Natural killer cell (primary cell): ENCODE data around the gene CGGBP1. TPM values are rescaled to one million over a fixed set of nuclear protein-coding genes. Genes with fewer than 3 reads are reported as not detected.

Experiments used
- ATAC-seq, 3 donors: fragments of 150-1000 bp in 2 of 3; fragments of 200-7000 bp in 1 of 3; cut with Tn5 transposase; 1 replicate in 1 of 3; 2 replicates in 2 of 3; pipeline ENCODE4 v1.10.0; 2021; ENCODE audit warnings: mild to moderate bottlenecking in 2 of 3, moderate library complexity in 2 of 3
- DNase-seq, 2 donors: peaks; one replicate each; pipeline versions ENCODE4 v3.0.0 to v3.0.0-alpha.2; 2013 to 2021; ENCODE audit warnings: mixed read lengths in 1 of 2
- H3K27ac ChIP-seq: one replicate; pipeline ENCODE4 v1.5.1; 2013; ENCODE audit warnings: mild to moderate bottlenecking, low read length
- H3K27me3 ChIP-seq: one replicate; pipeline ENCODE4 v1.6.1; 2013; ENCODE audit warnings: low read length; ENCODE audit not compliant: control insufficient read depth, insufficient read depth
- H3K36me3 ChIP-seq: one replicate; pipeline ENCODE4 v1.6.1; 2013; ENCODE audit warnings: low read length; ENCODE audit not compliant: control insufficient read depth, insufficient read depth
- H3K4me1 ChIP-seq: one replicate; pipeline ENCODE4 v1.6.1; 2013; ENCODE audit warnings: low read length; ENCODE audit not compliant: control insufficient read depth, insufficient read depth
- H3K4me3 ChIP-seq: one replicate; pipeline ENCODE4 v1.5.1; 2013; ENCODE audit warnings: low read length
- H3K9me3 ChIP-seq: one replicate; pipeline ENCODE4 v1.6.1; 2013; ENCODE audit warnings: low read length; ENCODE audit not compliant: control insufficient read depth, insufficient read depth
- H3K27ac Mint-ChIP-seq, 2 donors: one replicate each; pipeline ENCODE4 v1.8.0; 2022; ENCODE audit warnings: mild to moderate bottlenecking in 2 of 2, mixed read lengths in 2 of 2, moderate library complexity in 1 of 2
- H3K27me3 Mint-ChIP-seq, 2 donors: one replicate each; pipeline ENCODE4 v1.8.0; 2022; ENCODE audit warnings: low read depth in 2 of 2, mixed read lengths in 2 of 2
- H3K36me3 Mint-ChIP-seq: one replicate; pipeline ENCODE4 v1.8.0; 2022; ENCODE audit warnings: mixed read lengths
- H3K4me1 Mint-ChIP-seq, 2 donors: one replicate each; pipeline ENCODE4 v1.8.0; 2022; ENCODE audit warnings: mixed read lengths in 2 of 2
- H3K4me3 Mint-ChIP-seq: one replicate; pipeline ENCODE4 v1.8.0; 2022; ENCODE audit warnings: mild to moderate bottlenecking, moderate library complexity, mixed read lengths
- H3K9me3 Mint-ChIP-seq, 2 donors: one replicate each; pipeline ENCODE4 v1.8.0; 2022; ENCODE audit warnings: mixed read lengths in 2 of 2
- CTCF ChIP-seq: fragments of 200-600 bp; IDR thresholded peaks from one replicate; pipeline ENCODE4 v1.8.0; 2022; ENCODE audit warnings: antibody characterized with exemption
- WGBS: methylation state at CpG from one replicate; pipeline ENCODE4 v1.1.7; 2013; ENCODE audit warnings: missing lambda C conversion rate; ENCODE audit not compliant: insufficient coverage; 5-methylcytosine and 5-hydroxymethylcytosine counted together
- intact Hi-C: fragments of 100-400 bp; cut with micrococcal nuclease; formaldehyde crosslinking; loops from one replicate; pipeline ENCODE4 v1.14.2; 2022
- total RNA-seq, 4 donors: library from RNA; stranded (reverse); fragments of 120-200 nt in 1 of 4; gene quantifications; one replicate each; pipeline versions ENCODE4 v1.2.3 to v1.2.4, GENCODE V29; 2013 to 2022

CGGBP1 gene
- total RNA-seq, 3 donors from 2014 or later (not counting 1 experiment from before 2014, with no cell fraction given) = 99.8 to 103 (median 101) TPM

- Histone ChIP-seq H3K27me3 (no peaks in the 10 kb centered on the region), H3K4me3 (no peak overlapping the region), H3K4me1 (no peaks in the 10 kb centered on the region), H3K9me3 (no peaks in the 10 kb centered on the region), H3K36me3 (no peaks in the 10 kb centered on the region), H3K27ac (no peak overlapping the region)
- DNase-seq (no peak), ATAC-seq (peak in 1 of 3 donors; percentile 13)
- no peaks in the 10 kb centered on the region for H3K27me3 Mint-ChIP-seq
- no peaks in the 10 kb centered on the region for H3K36me3 Mint-ChIP-seq
- peaks cover 55 to 60% of the 10 kb centered on the region in 2 donors for H3K4me1 Mint-ChIP-seq
- no peak for TF ChIP-seq CTCF
- no peak overlapping the region for H3K4me3 Mint-ChIP-seq
- 27% methylated on average over 1 of the region's 2 CpGs for WGBS
- peak overlapping the region in 1 of 2 donors; percentile 35 for H3K27ac Mint-ChIP-seq
- intact Hi-C loops = no loop called here
- no peaks in the 10 kb centered on the region for H3K9me3 Mint-ChIP-seq
Observed at GRCh38 chr3:88075072-88075471, 16.3 kb upstream of the CGGBP1 start.

DNA sequence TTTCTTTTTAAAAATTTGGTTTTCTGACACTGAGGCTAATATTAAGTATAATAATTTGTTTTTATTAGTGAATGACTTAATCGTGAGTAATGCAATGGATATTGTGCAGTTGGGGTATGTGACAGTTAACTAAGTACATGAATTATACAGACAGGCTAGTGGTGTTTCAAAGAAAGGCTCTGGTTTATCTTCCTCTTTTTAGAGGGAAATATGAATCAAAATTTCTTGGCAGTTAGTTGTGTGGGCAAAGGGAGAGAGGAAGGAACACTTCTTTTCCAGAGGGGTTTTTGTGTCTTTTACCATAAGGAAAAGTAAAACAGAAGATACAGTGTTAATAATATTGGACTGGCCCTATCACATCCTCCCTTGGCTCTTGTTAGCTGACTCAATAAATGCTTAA, 2.9 kb upstream of the CGGBP1 start:
- Histone ChIP-seq H3K4me3 (no peak overlapping the region), H3K4me1 (peaks cover 8% of the 10 kb centered on the region), H3K27me3 (no peaks in the 10 kb centered on the region), H3K9me3 (no peaks in the 10 kb centered on the region), H3K36me3 (peaks cover 4% of the 10 kb centered on the region), H3K27ac (no peak overlapping the region)
- WGBS = 30% methylated on average over 1 of the region's 1 CpG
- Mint-ChIP-seq H3K4me1 (peaks cover 49 to 52% of the 10 kb centered on the region in 2 donors), H3K36me3 (no peaks in the 10 kb centered on the region), H3K27ac (no peak overlapping the region), H3K4me3 (peak overlapping the region; percentile 13), H3K27me3 (no peaks in the 10 kb centered on the region), H3K9me3 (no peaks in the 10 kb centered on the region)
- TF ChIP-seq CTCF = no peak
- ATAC-seq = no peak
- DNase-seq = no peak
- intact Hi-C loops = no loop called here

- no peaks in the 10 kb centered on the region for H3K27me3 Mint-ChIP-seq
- H3K27ac ChIP-seq = peak overlapping the region; percentile 79
- no peaks in the 10 kb centered on the region for H3K9me3 Mint-ChIP-seq
- peak overlapping the region; percentile 99 for H3K4me3 Mint-ChIP-seq
- H3K4me3 ChIP-seq = peak overlapping the region; percentile 86
- peaks cover 8% of the 10 kb centered on the region for H3K4me1 ChIP-seq
- peaks cover 17% of the 10 kb centered on the region for H3K36me3 Mint-ChIP-seq
- no peak for TF ChIP-seq CTCF
- intact Hi-C loops = loop anchor here (1.0 to 5.0 kb wide), 4 partner anchors 29 to 833 kb away; partner anchors contain the start of genes C3orf38 and CHMP2B
- peak overlapping the region; percentile 90 to 97 for H3K27ac Mint-ChIP-seq
- peaks cover 20% of the 10 kb centered on the region for H3K36me3 ChIP-seq
- ATAC-seq = no peak
- peaks cover 60 to 63% of the 10 kb centered on the region in 2 donors for H3K4me1 Mint-ChIP-seq
- H3K27me3 ChIP-seq = no peaks in the 10 kb centered on the region
- H3K9me3 ChIP-seq = no peaks in the 10 kb centered on the region
- DNase-seq = peak in 1 of 2 donors; percentile 16
- under 1% methylated on average over 41 of the region's 45 CpGs for WGBS
Observed at GRCh38 chr3:88059380-88060170, 770 bp upstream of the CGGBP1 start.
